HG03342 (cell line): ENCODE results near the gene SLC25A42.
A peak's percentile ranks its signal among the peaks of the same experiment; 100 is the strongest.
"Not testable (repeated sequence)": the region's sequence is repeated elsewhere in the genome, so short reads cannot be mapped to it uniquely, and the experiment has no call there.

Source experiments
- ATAC-seq: cut with Tn5 transposase; IDR thresholded peaks from one replicate; pipeline ENCODE4 v1.9.1; 2021; ENCODE audit warnings: mild to moderate bottlenecking, moderate library complexity; ENCODE audit not compliant: unreplicated experiment

The SLC25A42 gene

GRCh38 chr19:19131989-19132388 lies 68.2 kb downstream of the SLC25A42 start:
- no peak for ATAC-seq

GRCh38 chr19:19132912-19133311 lies 69.1 kb downstream of the SLC25A42 start:
- ATAC-seq: no peak

- ATAC-seq: no peak
Measured at GRCh38 chr19:19133985-19134384, 70.2 kb downstream of the SLC25A42 start.

- no peak for ATAC-seq
Measured at GRCh38 chr19:19134687-19135158, 70.9 kb downstream of the SLC25A42 start.

- not testable (repeated sequence) for ATAC-seq
Measured at GRCh38 chr19:19135713-19136112, 71.9 kb downstream of the SLC25A42 start.

- no peak for ATAC-seq
Measured at GRCh38 chr19:19137556-19138108, 73.8 kb downstream of the SLC25A42 start.

- ATAC-seq: peak; percentile 98
Measured at GRCh38 chr19:19138109-19138981, 74.6 kb downstream of the SLC25A42 start, which contains the start of gene TMEM161A. Gene TMEM161A, minus strand, starts transcription at chr19:19138478. Its CDS starts 50 bp downstream, at chr19:19138428.

GRCh38 chr19:19139876-19140229 lies 76.1 kb downstream of the SLC25A42 start:
- no peak for ATAC-seq

- ATAC-seq: no peak
Measured at GRCh38 chr19:19140476-19140875, 76.7 kb downstream of the SLC25A42 start.

- ATAC-seq: no peak
Measured at GRCh38 chr19:19142347-19142746, 78.6 kb downstream of the SLC25A42 start.

GRCh38 chr19:19145281-19145680 lies 81.5 kb downstream of the SLC25A42 start:
- ATAC-seq: no peak

GRCh38 chr19:19145684-19146608 lies 82.2 kb downstream of the SLC25A42 start:
- no peak for ATAC-seq

GRCh38 chr19:19146865-19147264 lies 83.1 kb downstream of the SLC25A42 start:
- ATAC-seq: no peak

- ATAC-seq: no peak
Measured at GRCh38 chr19:19147344-19147743, 83.5 kb downstream of the SLC25A42 start.

- ATAC-seq: not testable (repeated sequence)
Measured at GRCh38 chr19:19148504-19148903, 84.7 kb downstream of the SLC25A42 start.

GRCh38 chr19:19149435-19149834 lies 85.6 kb downstream of the SLC25A42 start:
- no peak for ATAC-seq

- no peak for ATAC-seq
Measured at GRCh38 chr19:19151418-19151817, 87.6 kb downstream of the SLC25A42 start.

- ATAC-seq: no peak
Measured at GRCh38 chr19:19152668-19153384, 89.0 kb downstream of the SLC25A42 start.

GRCh38 chr19:19154768-19155494 lies 91.1 kb downstream of the SLC25A42 start:
- no peak for ATAC-seq
